Measurements from ENCODE around the gene TMEM245.

TMEM245 gene

DNA sequence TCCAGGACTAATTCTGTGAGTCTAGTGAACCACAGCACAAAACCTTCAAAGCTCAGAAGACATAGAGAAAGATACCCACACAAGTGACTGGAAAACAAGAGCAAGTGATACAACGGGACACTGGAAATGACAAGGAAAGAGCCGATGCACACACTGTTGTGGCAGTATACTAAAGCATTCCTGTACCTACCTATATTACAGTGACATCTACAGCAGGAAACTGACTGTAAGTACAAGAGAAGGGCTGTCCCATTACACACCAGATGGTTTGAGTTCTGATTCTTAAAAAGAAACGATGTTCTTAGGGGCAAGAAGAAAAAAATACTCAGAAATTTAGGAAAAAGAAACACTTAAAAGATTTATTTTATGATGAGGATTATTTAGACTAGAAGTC is 18.5 kb downstream of the TMEM245 start:
- no peak for DNase-seq (ENCODE audit: low read depth)

DNA sequence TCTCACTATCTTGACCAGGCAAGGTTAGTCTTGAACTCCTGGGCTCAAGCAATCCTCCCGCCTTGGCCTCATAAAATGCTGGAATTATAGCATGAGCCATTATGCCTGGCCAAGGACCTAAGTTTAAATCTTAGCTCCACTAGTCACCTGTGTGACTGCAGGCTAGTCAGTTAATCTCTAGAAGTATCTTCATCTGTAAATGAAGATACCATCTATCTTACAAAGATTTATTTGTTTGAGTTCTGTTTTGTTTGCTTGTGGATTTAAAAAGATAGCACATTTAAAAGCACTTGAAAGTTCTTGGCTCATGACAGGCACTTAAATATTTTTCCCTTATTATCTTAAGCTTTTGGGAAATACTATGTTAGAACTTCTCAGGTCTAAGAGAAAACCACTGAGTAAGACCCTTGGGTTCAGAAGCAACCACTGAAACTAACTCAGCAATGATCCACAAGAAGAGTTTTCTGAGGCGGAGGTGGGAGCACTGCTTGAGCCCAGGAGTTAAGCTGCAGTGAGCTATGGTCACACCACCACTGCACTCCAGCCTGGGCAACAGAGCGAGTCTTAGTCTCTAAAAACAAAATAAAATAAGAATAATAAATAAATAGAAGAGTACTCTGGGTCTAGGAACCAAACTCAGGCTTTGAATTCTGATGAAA is 19.1 kb downstream of the TMEM245 start:
- DNase-seq (ENCODE audit: low read depth): no peak

DNA sequence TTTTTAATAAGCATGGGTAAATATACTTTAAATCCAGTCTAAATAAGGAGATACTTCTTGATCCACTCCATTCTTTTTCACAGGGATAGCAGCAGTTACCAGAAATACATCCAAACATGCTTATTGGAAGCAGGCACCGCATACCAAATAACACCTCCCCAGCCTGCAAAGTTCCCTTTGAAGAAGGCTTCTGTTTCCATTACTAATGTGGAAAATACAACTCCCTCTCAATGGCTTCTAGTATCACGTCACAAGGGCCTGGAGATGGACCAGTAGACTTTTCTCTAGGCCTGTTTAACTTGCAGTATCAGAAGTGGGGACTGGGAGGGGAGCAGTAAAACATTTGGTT is 20.8 kb downstream of the TMEM245 start:
- DNase-seq (ENCODE audit: low read depth): no peak

DNA sequence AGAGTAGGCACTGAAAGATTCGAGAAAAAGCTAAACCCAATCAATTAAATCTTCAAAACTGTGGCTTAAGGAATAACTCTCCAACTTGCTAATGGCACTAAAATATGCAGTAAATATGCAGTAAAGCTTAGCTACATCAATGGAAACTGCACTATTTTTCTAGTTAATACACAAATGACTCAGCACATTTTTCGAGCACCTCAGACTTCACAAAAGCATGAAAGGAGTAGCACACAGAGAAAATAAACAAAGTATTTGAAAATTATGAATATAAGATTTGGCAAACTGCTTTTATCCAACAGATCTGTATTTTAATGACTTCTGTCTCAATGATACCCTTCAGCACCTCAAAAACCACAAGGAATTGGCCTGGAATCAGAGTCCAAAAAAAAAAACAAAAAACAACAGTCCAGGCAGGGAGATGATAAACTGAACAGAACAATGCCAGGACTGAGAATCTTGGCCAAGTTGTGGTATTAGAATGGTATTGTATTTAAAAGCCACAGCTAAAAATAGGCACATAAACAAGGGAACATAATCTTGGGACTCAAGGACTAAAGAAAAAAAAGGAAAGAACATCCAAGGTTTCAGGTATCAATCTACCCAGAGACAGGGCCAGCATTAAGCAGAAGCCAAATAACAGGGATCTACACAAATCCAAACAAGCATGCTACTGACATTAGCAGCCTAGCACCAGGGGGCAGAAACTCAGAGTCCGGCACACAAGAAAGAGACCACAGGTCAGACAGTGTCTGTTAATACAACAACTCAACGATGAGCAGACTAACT is 21.4 kb downstream of the TMEM245 start:
- peak; percentile 56 for DNase-seq (ENCODE audit: low read depth)

DNA sequence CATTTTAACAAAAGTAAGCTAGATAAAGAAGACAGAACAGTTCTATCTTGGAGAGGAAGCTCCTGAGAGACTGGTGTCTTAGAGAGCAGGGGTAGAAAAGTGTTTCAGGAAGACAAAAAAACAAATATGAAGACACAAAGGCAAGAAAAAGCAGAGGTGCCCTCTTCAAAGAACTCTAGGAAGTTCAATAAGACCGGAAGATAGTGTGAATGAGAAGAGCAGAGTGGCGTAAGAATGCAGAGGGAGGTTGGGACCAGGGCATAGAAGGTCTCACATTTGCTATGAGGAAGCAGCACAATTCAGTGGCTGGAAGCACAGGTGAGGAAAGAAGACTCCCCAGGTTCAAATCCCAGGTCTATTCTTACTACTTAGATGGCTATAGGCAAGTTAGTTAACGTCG is 22.6 kb downstream of the TMEM245 start:
- DNase-seq (ENCODE audit: low read depth): no peak

DNA sequence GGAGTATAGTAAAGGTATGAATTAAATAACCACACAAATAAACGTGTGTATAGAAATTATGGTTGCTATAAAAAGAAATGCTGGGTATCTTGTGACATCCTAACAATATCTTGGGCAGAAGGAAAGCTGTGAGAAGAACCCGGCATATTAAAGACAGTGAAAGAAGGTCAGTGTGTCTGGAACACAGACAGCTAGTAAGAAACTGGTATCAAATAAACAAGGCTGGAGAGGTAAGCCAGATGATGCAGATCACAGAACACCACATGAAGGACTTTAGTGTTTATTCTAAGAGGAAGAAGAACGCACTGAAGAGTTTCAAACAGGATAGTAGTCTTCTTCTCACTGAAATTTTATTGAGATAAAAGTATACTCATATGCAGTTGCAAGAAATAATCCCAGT is 24.4 kb downstream of the TMEM245 start:
- DNase-seq (ENCODE audit: low read depth): no peak

DNA sequence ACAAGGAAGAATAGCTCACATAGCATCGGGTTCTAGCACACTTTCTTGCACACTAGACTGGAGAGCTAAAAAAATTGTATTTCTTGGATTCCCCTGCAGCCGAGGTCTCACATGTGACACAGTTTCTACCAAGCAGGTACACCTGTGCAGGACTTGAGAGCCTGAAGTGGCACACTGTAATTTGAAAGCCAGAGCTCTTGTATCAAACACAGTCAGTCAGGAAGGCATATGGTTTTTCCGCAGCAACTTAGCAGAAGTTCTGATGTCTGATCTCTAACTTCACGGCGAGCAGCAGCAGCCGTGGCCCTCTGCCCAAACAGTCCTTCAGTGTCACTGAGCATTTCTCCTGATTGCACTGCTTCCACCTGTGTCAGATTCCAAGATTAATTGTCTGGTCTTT is 25.5 kb downstream of the TMEM245 start:
- no peak for DNase-seq (ENCODE audit: low read depth)

DNA sequence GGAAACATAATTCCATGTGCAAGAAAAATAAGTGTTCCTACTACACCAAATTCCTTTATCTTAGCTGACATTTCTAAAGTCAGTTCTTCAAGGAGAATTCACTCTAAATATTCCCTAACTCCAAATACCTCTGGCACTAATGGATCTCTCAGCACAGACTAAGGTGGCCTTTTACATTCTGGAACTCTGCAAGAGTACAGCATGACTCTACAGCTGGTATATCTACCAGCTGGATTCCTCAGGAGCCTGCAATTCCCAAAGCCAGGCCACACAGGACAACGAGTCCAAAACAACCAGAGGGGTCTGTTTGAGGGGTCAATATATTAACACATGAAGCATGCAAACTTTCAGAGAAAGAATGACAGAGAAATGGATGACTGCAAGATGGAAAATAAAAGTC is 27.2 kb downstream of the TMEM245 start:
- DNase-seq (ENCODE audit: low read depth): no peak

DNA sequence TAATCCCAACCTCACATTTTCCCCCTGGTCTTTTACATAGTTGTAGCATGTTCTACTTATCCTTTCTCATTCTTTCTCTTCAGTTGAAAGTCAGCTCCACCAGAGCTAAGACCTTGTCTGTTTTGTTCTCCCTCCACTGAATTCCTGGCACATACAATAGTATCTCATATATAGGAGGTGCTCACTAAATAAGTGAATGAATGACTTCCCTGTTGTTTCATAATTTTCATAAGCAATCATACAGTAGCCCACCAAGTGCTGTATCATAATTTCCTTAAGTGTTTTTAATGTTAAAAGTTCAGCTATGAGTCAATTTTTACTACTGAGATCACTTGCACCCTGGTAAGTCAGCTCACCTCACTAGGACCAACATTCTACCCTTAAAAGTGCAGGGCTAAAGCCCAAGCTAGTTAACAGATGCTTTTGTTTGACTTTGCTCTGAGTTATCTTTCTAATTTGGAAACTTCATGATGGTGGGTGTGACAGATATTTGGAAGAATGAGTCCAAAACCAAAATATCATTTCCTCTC is 27.6 kb downstream of the TMEM245 start:
- DNase-seq (ENCODE audit: low read depth): no peak

DNA sequence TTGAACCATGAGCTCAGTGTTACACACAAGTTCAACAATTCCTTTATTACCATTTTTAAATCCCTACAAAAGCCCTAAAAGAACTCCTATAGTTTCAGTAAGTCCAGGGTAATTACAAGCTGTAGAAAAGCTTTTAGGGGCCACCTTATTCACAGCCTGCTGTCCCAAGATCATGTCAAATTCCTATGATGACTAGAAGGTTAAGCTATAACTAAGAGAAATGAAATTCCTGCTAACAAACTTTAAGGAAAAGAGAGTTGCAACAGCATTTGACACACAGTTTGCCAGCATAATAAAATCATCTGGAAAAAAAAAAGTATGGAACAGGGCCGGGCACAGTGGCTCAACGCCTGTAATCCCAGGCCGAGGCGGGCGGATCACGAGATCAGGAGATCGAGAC is 31.5 kb downstream of the TMEM245 start:
- DNase-seq (ENCODE audit: low read depth): no peak

DNA sequence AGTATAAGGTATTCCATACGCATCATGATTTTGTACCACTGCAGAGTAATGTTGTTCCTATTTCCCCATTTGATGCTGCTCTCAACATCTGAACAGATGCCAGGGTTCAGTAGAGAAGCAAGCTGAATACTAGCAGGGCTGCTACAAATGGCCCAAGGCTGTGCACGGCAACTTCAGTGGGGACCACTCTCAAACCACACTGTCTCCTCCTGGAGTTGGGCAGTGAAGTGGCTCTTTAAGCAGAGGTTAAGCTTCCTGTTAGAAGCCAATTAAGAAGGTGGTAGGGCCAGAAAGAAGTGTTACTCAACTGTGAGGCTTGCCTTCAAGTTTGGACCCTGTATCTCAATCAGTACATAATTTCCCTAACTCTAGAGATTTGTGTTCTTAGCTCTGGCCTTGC is 32.0 kb downstream of the TMEM245 start:
- DNase-seq (ENCODE audit: low read depth): no peak

DNA sequence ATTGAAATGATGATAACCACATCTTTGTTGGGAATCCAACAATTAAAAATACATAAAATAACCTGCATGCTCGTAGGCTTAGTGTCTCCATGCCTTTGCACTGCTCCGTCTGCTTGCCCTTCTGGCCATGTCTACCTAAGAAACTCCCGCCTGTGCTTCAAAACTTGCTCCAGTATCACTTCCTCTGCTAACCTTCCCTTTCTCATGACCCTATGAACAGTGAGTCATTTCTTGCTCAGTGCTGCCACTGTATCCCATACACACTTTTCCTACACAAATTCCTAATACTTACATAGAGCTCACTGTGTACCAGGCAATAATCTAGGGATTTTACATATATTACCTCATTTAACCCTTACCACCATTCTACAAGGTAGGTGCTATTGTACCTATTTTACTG is 33.5 kb downstream of the TMEM245 start:
- DNase-seq (ENCODE audit: low read depth): no peak

DNA sequence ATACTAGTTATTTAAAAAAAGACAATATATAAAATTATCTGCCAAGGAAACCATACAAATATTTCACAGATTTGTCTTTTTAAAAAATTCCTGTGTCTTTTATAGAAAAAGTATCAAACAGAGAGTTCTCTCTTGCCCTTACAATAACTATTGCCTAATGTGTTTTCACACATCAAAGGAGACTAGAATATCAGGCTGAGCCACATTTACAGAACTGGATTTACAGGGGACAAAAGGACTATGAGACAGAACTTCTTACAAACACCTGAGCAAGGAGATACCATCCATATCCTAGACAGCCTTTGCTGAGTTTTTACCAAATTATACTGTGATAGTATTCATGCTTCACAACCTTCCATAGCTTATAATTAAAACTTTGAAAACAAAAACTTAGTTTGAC is 34.2 kb downstream of the TMEM245 start:
- no peak for DNase-seq (ENCODE audit: low read depth)

DNA sequence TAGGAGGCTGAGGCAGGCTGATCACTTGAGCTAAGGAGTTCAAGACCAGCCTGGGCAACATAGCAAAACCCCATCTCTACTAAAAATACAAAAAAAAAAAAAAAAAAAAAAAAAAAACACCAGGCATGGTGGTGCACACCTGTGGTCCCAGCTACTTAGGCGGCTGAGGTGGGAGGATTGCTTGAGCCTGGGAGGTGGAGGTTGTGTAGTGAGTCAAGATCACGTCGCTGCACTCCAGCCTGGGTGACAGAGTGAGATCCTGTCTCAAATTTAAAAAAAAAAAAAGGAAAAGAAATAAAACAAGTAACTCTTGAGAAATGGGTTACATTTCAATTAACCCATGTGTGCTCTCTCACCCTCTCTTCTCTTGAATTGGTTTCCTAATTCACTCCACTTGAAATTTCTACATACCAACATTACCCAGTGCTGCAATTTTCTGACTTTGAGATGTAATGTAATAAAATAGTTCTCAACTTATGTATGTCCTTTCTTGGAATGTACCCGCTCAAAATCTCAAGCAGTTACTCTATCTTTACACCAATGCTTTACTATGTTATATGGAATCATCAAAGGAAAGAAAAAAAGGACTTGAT is 35.8 kb downstream of the TMEM245 start:
- no peak for DNase-seq (ENCODE audit: low read depth)

DNA sequence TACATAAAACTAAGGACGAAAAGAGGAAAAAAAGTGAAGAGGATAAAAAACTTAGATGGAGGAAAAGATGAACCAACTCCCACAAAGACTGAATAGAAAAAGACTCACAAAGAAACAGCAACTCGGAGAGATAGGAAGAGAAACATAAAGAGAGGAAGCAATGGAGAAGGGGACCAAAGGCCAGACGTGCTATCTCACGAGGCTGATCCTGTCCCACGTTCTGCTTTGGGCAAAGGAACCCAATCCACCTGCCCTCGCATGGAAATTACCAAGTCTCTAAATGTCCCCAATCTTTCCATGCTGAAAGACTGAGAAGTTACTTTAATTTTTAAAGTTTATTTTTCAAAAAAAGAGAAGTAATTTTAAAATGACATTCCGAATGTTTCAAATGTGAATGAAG is 36.6 kb downstream of the TMEM245 start:
- DNase-seq (ENCODE audit: low read depth): no peak

DNA sequence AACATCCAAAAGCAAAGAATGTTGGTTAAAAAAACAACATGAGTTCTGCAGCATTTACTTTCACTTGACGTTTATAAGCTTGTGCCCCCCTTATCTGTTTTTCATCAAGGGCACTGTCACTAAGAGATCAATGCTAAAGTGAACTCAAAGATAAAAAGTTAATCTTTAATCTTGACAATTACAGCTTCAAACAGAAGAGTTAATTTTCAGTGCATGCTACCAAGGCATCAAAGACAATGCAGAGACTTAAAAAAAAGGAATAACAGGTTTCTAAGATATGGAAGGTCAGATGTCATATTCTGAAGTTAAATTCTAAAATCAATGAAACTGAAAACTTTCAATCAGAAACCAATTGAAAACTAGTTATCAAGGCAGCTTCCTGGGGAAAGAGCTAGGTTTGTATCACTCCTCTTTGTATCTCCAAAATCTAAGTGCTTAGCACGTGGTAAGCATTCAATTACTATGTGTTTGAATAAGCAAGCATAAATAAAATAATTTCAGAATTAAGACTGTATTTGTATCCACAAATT is 37.6 kb downstream of the TMEM245 start:
- DNase-seq (ENCODE audit: low read depth): no peak

DNA sequence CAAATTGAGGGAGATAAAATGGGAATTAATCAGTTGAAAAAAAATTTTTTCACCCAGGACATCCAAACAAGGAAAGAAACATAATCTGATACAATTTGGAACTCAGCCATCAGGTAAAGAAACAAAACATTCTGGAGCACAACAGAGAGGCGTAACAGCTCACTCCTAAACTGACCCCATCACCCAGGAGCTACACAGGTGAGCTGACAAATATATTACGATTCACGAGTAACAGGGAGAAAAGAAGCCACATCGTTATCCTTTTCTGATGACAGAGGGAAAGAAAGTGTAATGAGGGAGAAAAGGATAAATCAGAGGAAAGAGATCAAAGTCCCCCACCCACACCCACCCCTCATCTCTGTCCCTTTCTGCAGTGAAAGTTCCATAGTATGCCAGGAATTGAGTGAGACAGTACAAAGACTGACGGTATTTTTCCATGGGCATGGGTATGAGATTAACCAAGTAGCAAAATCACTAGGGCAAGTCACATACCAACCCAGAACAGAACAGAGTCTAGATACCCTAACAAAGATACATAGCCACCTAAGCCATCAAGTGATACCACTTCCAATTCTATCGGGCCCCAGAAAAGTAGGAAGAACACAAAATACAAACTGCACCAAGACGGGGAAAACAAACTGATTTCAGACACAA is 45.4 kb downstream of the TMEM245 start:
- no peak for DNase-seq (ENCODE audit: low read depth)

DNA sequence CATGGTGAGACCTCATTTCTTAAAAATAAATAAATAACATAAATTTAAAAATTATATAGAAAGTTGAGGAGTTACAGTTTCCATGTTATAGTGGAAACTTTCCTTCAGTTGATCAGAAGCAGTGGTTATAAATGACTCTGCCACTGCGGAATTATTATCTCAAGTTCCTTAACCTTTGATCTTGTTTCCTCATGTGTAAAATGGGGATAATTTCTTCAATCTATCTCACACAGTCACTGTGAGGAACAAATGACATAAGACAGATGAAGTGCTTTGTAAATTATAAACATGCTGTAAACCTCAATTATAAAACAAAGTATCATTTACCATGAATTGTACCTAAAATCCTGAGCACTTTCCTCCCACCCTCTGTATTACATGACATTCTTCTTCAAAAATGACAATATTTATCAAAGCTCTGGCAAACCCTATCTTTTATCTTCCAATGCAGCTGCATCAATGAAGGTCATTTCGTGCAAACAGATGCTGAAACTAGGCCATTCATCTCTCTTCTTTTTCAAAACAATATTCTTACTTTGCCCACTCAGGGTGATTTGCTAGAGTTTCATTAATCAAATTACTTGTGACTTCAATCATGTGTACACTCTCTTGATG is 46.8 kb downstream of the TMEM245 start:
- no peak for DNase-seq (ENCODE audit: low read depth)

DNA sequence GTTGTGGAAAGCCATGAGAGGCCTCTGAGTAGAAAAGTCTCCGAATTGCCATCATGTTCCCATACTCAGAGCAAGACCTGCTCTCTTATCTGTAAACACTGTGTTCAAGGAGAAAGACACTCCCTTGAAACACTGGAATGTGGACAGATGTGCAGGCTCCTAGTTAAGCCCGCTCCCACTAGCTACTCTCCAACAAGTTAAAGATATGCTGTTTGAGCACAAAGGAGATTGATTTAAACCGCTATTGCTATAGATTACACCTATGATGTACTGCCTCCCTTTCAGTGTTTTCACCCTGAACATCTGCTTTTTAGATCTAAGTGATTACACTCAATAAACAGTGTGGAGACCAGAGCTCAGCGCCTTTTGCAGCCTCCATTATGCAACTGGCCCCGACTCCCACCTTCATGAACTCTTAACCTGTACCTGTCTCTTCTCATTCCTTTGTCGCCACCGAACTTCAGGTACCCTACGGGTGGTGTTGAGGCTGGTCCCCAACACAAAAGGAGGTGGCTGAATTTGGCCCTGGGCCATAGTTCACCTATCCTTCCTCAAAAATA is 47.5 kb downstream of the TMEM245 start:
- DNase-seq (ENCODE audit: low read depth): no peak

DNA sequence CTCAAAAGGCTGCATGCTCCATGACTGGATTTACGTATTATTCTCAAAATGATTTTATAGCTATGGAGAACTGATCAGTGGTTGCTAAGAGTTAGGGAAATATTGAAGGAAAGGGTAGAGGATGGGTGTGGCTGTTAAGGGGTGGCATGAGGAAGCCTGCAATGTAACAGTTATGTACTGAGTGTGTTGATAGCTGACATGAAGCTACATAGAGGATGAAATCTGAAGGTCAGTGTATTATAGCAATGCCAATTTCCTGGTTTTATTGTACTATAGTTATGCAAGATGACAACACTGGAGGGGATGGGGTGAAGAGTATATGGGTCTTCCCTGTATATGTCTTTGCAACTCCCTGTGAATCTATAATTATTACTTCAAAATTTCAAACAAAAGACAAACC is 51.0 kb downstream of the TMEM245 start:
- DNase-seq (ENCODE audit: low read depth): no peak

DNA sequence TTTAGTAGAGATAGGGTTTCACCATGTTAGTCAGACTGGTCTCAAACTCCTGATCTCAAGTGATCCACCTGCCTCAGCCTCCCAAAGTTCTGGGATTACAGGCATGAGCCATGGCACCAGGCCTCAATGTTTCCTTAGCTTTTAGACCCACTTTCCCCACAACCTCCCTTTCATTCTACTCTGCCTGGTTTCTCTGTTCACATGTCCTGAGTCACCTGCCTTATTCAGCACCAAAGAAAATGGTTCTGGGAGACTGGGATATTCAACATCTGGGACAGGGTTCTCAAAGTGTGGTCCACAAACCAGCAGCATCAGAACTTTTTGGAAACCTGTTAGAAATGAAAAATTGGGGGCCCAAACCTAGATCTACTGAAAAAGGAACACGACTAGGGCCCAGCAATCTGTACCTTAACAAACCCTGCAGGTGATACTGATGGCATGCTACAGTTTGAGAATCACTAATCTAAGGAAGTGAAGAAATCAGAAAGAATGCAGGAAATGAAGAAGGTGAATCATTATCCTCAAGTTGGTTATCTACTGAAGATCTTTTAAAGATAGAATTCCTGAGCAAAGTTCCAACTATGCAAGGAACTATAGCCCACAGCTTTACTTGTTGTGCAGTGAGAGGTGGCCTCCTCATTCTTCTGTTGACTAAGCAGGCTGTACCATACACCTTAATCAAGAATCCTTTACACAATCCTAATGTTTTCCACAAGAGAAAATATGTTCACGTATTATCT is 54.6 kb downstream of the TMEM245 start:
- DNase-seq (ENCODE audit: low read depth): no peak

Measured in GM04504 (cell line).